Mucosa of descending colon (tissue), 3 donors: ENCODE results near the gene YIPF2. TPM values are rescaled to one million over a fixed set of nuclear protein-coding genes. Genes with fewer than 3 reads are reported as not detected.

ENCODE experiments used
- ATAC-seq: fragments of 200-7000 bp; cut with Tn5 transposase; one replicate; pipeline ENCODE4 v1.9.1; 2020; ENCODE audit warnings: mild to moderate bottlenecking, moderate library complexity
- DNase-seq, 3 donors: peaks; one replicate each; pipeline ENCODE4 v3.0.0-alpha.2; 2020
- H3K36me3 ChIP-seq: fragments of 200-600 bp; one replicate; pipeline ENCODE4 v1.8.0; 2021; ENCODE audit warnings: low read depth, mild to moderate bottlenecking
- H3K4me1 ChIP-seq: fragments of 200-600 bp; one replicate; pipeline ENCODE4 v1.8.0; 2021; ENCODE audit warnings: low read depth, mild to moderate bottlenecking
- H3K4me3 ChIP-seq: fragments of 200-600 bp; one replicate; pipeline ENCODE4 v1.8.0; 2021; ENCODE audit warnings: mild to moderate bottlenecking
- H3K9me3 ChIP-seq: fragments of 200-600 bp; one replicate; pipeline ENCODE4 v1.8.0; 2021; ENCODE audit warnings: mild to moderate bottlenecking
- intact Hi-C, 2 donors: fragments of 100-400 bp; cut with DNase I in 1 of 2; cut with micrococcal nuclease in 1 of 2; formaldehyde crosslinking; loops; one replicate each; pipeline versions ENCODE4 v1.11.0 to v1.11.1; 2022; cut with DNase I, micrococcal nuclease
- total RNA-seq, 3 donors: library from RNA; stranded (reverse); fragmentation: NEBNext Ultra II Directional in 2 of 3; extraction: Animal tissue kit (Norgen Biotek cat#: 25700) in 2 of 3; gene quantifications; one replicate each; pipeline versions ENCODE4 v1.2.1 to v1.2.4, GENCODE V29; 2021 to 2023
- TF ChIP-seq, protein P1 (sequence below): fragments of 200-600 bp; IDR thresholded peaks from one replicate; pipeline ENCODE4 v1.8.0; 2022; ENCODE audit warnings: antibody characterized with exemption, mild to moderate bottlenecking
- donor health status: DM: no; HTN: no; CAD: no; lungs with moderate emphysema.
- donor health status: DM: no; HTN: no; CAD: no.
- donor health status: DM: no; HTN: yes; CAD: no.

The YIPF2 gene
- total RNA-seq, 3 donors from 2014 or later, result 34.0 to 55.8 (median 55.2) TPM

DNA sequence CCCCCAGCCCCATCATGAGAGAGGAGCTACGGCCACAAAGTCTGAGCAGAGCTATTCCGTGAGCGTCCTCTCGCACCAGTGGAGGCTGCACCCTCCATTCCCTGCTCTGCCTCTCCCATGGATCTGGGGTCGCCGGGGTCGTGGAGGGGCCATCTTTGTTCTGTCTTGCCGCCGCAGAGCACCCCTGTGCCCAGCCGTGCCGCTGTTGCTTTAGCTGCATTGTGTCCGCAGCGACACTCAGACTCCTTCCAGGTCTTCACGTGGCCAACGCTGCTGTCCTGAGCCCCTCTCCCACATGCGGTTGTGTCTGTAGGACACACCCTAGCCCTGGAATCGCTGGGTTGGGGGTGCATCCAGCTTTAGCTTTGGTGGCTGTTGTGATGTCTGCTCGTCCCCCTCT lies 15.8 kb downstream of the YIPF2 start:
- intact Hi-C loops, result no loop called here
- DNase-seq, result no peak
- H3K4me3 ChIP-seq, result no peak overlapping the region
- no peaks in the 10 kb centered on the region for H3K9me3 ChIP-seq
- peaks cover 7% of the 10 kb centered on the region for H3K36me3 ChIP-seq
- no peak for ATAC-seq
- no peaks in the 10 kb centered on the region for H3K4me1 ChIP-seq
- TF ChIP-seq, protein P1, sequence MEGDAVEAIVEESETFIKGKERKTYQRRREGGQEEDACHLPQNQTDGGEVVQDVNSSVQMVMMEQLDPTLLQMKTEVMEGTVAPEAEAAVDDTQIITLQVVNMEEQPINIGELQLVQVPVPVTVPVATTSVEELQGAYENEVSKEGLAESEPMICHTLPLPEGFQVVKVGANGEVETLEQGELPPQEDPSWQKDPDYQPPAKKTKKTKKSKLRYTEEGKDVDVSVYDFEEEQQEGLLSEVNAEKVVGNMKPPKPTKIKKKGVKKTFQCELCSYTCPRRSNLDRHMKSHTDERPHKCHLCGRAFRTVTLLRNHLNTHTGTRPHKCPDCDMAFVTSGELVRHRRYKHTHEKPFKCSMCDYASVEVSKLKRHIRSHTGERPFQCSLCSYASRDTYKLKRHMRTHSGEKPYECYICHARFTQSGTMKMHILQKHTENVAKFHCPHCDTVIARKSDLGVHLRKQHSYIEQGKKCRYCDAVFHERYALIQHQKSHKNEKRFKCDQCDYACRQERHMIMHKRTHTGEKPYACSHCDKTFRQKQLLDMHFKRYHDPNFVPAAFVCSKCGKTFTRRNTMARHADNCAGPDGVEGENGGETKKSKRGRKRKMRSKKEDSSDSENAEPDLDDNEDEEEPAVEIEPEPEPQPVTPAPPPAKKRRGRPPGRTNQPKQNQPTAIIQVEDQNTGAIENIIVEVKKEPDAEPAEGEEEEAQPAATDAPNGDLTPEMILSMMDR, result no peak

DNA sequence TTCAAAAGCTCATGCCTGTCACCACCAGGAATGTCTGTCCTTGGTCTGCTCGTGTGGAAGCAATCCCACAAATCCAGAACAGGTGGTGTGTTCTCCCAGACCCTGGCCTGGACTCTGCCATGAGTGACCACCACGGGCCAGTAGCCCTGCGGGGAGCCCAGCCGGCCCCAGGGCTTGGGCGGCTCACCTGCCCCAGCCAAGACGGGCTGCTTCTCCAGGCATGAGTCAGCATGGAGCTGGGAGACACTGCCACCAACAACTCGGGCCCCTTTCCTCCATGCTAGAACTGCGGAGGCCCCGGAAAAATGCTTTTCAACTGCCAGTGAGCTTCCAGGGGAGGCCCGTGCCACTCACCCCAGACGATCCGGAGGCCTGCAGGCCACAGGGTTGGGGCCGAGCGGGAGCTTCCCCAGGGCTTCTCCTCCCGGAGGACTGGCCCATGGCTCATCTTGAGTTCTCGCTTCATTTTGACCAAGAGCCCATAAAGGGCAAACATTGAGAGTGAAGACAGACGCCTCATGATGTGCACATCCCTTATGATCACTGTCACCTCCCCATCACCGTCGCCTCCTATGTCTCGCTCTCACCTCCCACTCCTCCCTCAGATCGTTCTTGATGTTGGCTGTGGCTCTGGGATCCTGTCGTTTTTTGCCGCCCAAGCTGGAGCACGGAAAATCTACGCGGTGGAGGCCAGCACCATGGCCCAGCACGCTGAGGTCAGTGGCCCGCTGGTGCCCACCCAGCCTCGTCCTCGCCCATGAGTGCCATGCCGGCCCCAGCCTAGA lies 16.7 kb downstream of the YIPF2 start:
- H3K4me1 ChIP-seq, result no peaks in the 10 kb centered on the region
- H3K9me3 ChIP-seq, result no peaks in the 10 kb centered on the region
- intact Hi-C loops, result no loop called here
- TF ChIP-seq, protein P1, result no peak
- DNase-seq (no peak), ATAC-seq (no peak)
- H3K4me3 ChIP-seq, result no peak overlapping the region
- H3K36me3 ChIP-seq, result peaks cover 7% of the 10 kb centered on the region

GRCh38 chr19:10908380-10908960 lies 20.0 kb downstream of the YIPF2 start:
- Histone ChIP-seq H3K36me3 (peaks cover 7% of the 10 kb centered on the region), H3K9me3 (no peaks in the 10 kb centered on the region), H3K4me3 (no peak overlapping the region), H3K4me1 (no peaks in the 10 kb centered on the region)
- TF ChIP-seq, protein P1, result no peak
- DNase-seq, result no peak
- no peak for ATAC-seq
- intact Hi-C loops, result no loop called here

GRCh38 chr19:10907925-10908324 lies 20.5 kb downstream of the YIPF2 start:
- H3K36me3 ChIP-seq, result peaks cover 7% of the 10 kb centered on the region
- no peaks in the 10 kb centered on the region for H3K4me1 ChIP-seq
- H3K9me3 ChIP-seq, result no peaks in the 10 kb centered on the region
- TF ChIP-seq, protein P1, result no peak
- intact Hi-C loops, result no loop called here
- DNase-seq, result no peak
- ATAC-seq, result no peak
- no peak overlapping the region for H3K4me3 ChIP-seq

- ATAC-seq, result peak; percentile 92
- peak; percentile 90 to 92 (median 90) for DNase-seq
- H3K36me3 ChIP-seq, result no peaks in the 10 kb centered on the region
- intact Hi-C loops, result no loop called here
- no peaks in the 10 kb centered on the region for H3K9me3 ChIP-seq
- H3K4me3 ChIP-seq, result no peak overlapping the region
- TF ChIP-seq, protein P1, result no peak
- peaks cover 31% of the 10 kb centered on the region for H3K4me1 ChIP-seq
These were observed 29.2 kb downstream of the YIPF2 start for GRCh38 chr19:10899151-10899653.
